ENCODE results near the gene TBC1D7.

DNA sequence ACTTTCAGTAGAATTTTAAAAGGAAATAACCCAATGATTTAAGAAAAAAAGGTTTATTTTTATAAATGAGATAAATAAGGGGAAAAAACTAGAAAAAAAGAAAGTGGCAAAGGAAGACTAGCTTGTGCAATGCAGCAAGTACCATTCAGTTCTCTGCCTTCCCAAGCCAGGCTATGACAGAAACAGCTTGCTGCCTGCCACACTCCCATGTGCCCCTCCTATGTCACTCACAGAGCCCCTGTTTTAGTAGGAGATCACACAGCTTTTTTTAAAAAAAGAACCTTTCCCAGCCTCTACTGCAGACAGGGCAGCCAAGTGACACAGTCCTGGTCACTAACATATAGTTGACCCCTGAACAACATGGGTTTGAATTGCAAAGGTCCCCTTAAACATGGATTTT is 13.5 kb downstream of the TBC1D7 start:
- TF ChIP-seq OVOL2 (CRISPR knock-in tag; IDR thresholded peaks at IDR 0.05; ENCODE audit: borderline replicate concordance) (no peak), ATF2 (CRISPR knock-in tag; IDR thresholded peaks at IDR 0.05; ENCODE audit: borderline replicate concordance, low read depth) (no peak), ESRRA (CRISPR knock-in tag; IDR thresholded peaks at IDR 0.05; ENCODE audit: borderline replicate concordance) (no peak), USF2 (CRISPR knock-in tag; IDR thresholded peaks at IDR 0.05) (no peak), ELF4 (CRISPR knock-in tag; IDR thresholded peaks at IDR 0.05; ENCODE audit: low read depth) (no peak), NFYB (CRISPR knock-in tag; conservative IDR thresholded peaks at IDR 0.05; ENCODE audit: low read depth) (no peak), ATF3 (CRISPR knock-in tag; conservative IDR thresholded peaks at IDR 0.05) (no peak)
- TF ChIP-seq, protein P1, sequence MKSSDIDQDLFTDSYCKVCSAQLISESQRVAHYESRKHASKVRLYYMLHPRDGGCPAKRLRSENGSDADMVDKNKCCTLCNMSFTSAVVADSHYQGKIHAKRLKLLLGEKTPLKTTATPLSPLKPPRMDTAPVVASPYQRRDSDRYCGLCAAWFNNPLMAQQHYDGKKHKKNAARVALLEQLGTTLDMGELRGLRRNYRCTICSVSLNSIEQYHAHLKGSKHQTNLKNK (CRISPR knock-in tag; IDR thresholded peaks at IDR 0.05) = no peak
- TF ChIP-seq, protein P2, sequence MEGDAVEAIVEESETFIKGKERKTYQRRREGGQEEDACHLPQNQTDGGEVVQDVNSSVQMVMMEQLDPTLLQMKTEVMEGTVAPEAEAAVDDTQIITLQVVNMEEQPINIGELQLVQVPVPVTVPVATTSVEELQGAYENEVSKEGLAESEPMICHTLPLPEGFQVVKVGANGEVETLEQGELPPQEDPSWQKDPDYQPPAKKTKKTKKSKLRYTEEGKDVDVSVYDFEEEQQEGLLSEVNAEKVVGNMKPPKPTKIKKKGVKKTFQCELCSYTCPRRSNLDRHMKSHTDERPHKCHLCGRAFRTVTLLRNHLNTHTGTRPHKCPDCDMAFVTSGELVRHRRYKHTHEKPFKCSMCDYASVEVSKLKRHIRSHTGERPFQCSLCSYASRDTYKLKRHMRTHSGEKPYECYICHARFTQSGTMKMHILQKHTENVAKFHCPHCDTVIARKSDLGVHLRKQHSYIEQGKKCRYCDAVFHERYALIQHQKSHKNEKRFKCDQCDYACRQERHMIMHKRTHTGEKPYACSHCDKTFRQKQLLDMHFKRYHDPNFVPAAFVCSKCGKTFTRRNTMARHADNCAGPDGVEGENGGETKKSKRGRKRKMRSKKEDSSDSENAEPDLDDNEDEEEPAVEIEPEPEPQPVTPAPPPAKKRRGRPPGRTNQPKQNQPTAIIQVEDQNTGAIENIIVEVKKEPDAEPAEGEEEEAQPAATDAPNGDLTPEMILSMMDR (IDR thresholded peaks at IDR 0.05) = no peak
- TF ChIP-seq, protein P3, sequence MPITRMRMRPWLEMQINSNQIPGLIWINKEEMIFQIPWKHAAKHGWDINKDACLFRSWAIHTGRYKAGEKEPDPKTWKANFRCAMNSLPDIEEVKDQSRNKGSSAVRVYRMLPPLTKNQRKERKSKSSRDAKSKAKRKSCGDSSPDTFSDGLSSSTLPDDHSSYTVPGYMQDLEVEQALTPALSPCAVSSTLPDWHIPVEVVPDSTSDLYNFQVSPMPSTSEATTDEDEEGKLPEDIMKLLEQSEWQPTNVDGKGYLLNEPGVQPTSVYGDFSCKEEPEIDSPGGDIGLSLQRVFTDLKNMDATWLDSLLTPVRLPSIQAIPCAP (CRISPR knock-in tag; IDR thresholded peaks at IDR 0.05) = no peak
- TF ChIP-seq, protein P4, sequence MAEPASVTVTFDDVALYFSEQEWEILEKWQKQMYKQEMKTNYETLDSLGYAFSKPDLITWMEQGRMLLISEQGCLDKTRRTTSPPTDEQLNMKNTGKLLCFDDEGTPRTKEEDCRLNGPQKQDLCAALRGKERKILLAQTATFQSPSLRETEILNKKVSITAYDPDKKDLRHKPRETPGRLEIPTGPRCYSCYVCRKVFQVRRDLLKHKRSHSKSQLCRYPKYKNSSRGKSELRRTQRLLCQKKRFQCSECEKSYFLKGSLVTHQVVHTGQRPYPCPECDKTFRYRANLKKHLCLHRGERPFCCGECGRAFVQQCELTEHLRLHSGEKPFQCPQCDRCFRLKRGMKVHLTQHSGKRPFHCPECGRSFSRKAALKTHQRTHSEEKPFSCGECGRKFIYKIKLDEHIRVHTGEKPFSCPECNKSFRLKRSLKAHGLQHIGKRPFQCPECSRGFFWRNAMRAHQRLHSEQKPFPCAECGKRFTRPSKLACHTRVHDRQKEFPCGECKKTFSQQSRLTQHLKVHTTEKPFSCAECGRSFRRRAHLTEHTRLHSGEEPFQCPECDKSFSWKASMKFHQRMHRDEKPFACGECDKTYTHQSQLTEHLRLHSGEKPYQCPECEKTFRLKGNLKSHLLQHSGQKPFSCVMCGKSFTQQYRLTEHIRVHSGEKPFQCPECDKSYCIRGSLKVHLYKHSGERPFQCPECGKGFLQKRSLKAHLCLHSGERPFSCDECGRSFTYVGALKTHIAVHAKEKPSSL (CRISPR knock-in tag; conservative IDR thresholded peaks at IDR 0.05) = no peak

All from WTC11 (cell line).